ENCODE measurements around the gene QRICH2.
"Not testable (repeated sequence)": the region's sequence is repeated elsewhere in the genome, so short reads cannot be mapped to it uniquely, and the experiment has no call there.

Gene QRICH2

GRCh38 chr17:76276461-76277299, 31.4 kb downstream of the QRICH2 start:
- DNase-seq: peak; percentile 74

- DNase-seq: no peak
Measured at GRCh38 chr17:76276069-76276431, 32.0 kb downstream of the QRICH2 start.

GRCh38 chr17:76275382-76276068, 32.6 kb downstream of the QRICH2 start:
- no peak for DNase-seq

- no peak for DNase-seq
Measured at GRCh38 chr17:76274112-76274956, 33.7 kb downstream of the QRICH2 start.

GRCh38 chr17:76273445-76274111, 34.5 kb downstream of the QRICH2 start:
- no peak for DNase-seq

GRCh38 chr17:76272541-76273444, 35.3 kb downstream of the QRICH2 start:
- DNase-seq: no peak

- no peak for DNase-seq
Measured at GRCh38 chr17:76271669-76272540, 36.2 kb downstream of the QRICH2 start.

DNA sequence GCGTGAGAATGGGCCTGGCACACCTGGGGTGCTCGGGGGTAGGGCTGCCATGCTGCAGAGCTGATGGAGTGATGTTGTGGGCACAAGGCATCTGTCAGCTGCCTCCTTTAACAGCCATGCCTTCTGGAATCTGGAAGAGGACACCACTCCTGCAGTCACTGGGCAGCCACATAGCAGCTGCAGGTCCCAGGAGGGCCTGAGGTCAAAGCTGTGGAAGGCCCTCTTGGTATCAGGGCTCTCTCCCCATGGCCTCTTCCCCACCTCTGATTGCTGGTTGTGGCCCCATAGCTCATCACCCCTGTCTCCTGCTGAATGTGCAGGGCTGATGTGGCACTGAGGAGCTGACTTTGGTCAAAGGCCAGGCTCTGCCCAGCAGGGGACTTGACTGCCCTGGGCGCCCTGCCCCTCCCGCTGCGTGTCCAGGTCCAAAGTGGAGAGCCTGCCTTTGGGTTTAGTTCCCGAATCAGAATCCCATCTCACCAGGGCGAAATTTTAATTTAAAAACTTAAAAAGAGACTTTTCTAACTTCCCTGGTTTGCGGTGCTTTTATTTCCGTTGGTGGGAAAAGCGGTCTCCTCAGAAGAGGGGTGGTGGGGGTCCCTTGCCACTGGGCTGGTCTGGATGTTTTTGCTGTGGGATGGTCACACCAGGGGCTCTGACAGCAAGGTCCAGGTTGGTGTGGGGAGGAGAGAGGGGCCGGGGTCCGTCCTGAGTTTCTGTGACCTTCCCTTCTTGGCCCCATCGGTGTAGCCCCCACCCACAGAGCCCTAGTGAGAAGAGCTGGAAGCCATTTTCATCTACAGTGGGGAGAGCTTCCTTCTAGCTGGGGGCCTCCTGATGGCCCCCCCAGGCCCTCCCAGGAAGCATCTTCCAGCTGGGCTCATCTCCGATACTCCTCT, 37.1 kb downstream of the QRICH2 start:
- no peak for DNase-seq

- DNase-seq: no peak
Measured at GRCh38 chr17:76270127-76270592, 37.9 kb downstream of the QRICH2 start.

DNA sequence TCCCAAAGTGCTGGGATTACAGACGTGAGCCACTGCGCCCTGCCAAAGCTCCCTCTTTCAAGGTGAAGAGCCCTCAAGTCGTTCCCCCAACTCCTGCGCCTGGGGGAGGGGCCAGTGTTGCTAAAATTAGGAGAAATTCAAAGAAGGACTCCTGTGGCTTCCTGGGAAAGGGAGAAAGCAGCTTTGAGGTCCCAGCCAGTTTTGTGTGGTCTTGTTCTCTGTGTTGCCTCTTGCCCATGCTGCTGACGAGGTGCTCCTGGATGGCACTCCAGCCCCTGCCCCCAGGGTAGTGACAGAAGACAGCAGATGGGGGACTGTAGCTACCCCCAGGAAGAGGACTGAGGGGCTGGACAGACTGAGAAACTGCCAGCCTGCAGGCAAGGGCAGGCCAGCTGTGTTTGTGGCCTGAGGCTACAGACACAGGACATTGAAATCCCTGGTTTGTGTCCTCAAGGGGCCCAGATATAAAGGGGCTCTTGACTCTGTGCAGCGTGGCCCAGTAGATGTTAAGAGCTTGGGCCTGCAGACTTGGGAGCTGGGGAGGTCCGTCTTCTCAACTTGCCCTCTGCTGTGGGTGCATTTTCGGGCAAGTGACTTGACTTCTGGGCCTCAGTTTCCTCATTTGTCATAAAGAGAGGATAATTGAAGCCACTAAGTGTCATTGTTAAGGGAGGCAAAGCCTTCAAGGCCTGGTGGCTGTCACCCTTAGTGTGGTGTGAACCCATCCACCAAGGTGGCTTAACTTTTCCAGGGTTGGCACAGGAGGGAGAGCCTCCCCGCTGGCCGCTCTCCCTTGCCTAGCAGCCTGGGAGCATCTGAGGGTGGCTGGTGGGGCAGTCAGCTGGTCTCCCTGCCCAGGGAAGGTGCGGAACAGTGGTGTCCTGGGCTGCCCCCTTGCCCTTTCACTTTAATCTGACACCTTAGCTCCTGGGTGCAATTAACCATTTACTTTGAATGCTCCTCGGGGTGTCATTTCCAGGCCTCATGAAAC, 38.8 kb downstream of the QRICH2 start:
- DNase-seq: no peak

GRCh38 chr17:76268015-76268749, 39.9 kb downstream of the QRICH2 start:
- peak; percentile 58 for DNase-seq

GRCh38 chr17:76267581-76268001, 40.5 kb downstream of the QRICH2 start:
- DNase-seq: not testable (repeated sequence)

- DNase-seq: no peak
Measured at GRCh38 chr17:76267051-76267576, 41.0 kb downstream of the QRICH2 start.

DNA sequence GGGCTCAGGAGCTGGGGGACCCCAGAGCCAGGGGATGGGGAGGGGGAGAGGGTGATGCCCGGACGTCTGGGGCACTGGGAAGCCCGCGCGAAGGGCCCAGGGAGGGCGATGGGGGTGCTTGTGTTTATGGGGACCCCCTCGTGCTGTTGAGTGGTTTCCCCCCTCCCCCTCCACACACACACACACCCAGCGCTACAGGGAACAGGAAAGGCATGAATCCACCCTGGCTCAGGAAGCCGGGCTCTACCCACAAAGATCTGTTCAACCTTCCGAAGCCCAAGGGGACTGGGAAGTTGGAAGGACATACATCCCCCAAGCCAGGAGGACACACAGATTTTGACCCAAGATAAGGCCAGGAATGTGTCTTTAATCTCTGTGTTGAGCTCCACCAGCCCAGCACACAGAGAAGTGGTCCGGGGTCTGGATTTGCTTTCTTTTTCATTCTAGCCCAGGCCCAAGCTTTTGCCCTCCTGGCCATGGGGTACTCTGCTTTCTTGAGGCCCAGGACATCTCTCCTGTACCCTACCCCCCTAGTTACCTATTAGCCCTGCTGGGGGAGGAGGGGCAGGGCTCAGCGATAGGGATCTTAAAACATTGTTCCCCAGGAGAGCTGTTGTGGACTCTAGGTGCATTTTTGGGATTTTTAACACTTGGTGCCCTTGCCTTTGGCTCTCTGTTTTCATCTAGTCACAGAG, 41.7 kb downstream of the QRICH2 start:
- DNase-seq: peak; percentile 45

DNA sequence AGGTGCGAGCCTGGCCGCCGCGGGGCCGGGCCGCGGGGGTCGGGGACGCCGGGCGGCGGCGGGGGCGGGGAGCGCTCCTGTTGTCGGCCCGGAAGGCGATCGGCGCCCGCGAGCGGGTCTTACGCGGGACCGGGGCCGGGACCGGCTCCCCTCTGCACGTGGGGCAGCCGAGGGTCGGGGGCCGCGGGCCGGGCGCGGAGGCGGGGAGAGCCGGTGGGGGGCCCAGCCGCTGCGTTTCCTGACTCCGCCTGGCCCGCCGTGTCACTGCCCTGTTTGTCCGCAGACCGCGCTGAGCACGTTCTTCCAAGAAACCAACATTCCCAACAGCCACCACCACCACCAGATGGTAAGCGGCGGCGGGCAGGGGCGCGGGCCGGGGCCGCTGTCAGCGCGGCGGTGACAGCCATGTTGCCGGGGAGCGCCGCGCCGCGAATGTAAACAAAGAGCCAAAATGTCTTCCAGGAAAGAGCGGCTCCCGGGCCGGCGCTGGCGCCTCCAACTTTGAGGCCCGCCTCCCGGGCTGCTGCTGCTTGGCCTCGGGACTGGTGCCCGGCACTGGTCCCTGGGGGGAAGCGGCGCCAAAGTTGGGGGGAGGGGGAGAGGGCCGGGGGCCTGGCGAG, 42.3 kb downstream of the QRICH2 start:
- peak; percentile 56 for DNase-seq
